Subcutaneous adipose tissue (tissue), 4 donors: ENCODE measurements around the gene NDUFAF8. TPM values are rescaled to one million over a fixed set of nuclear protein-coding genes. Genes with fewer than 3 reads are reported as not detected.

Source experiments
- total RNA-seq, 4 donors: library from RNA; depleted of rRNA; stranded (reverse); fragments of >200 nt; gene quantifications; one replicate each; pipeline ENCODE4 v1.1.0, GENCODE V29; 2016
- TF ChIP-seq, protein P1 (sequence below): fragments of 450-650 bp; IDR thresholded peaks from one replicate; pipeline ENCODE4 v1.5.1; 2016; ENCODE audit warnings: low read depth, mild to moderate bottlenecking, control low read depth, antibody characterized with exemption, moderate library complexity

NDUFAF8 gene
- total RNA-seq, 4 donors from 2014 or later, result 20.4 to 59.5 (median 53.6) TPM

DNA sequence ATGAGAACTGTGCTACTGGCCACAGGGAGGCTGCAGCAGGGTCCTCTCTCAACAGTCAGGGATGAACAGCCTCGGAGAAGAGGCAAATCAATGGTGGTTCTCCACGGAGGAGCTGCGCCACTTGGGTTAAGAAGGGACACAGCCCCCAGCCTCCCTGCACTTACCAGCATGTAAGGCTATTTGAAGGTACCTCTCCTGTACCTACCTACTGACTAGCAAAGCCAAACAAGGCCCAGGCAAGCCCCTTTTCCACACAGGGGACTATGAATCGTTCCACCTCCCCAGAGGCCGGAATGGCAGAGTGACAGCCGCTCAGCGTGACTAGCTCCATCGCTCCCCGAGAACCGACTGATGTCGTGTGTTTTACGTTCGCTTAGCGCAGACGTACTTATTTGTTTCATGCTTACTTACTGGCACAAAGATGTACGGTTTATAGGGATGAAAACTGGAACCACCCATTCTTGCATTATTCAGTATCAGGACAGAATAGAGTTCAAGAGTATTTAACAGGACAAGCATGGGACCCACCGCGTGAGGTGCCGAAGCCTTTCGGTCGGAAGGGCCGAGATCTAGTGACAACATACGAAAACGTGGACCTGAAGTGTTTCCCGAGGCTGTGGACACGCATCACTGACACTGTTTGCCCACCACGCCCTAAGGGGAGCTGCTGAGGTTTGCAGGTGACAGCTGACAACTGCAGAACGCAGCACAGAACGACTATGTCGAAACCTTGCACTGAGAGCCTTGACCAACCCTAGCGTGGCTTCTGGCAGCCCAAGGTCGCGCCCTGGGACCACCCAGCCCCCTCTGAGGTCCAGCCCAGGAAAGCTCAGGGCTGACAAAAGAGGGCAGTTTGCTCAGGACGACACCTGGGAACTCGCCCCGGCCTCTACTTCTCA lies 1.3 kb upstream of the NDUFAF8 start:
- TF ChIP-seq, protein P1, sequence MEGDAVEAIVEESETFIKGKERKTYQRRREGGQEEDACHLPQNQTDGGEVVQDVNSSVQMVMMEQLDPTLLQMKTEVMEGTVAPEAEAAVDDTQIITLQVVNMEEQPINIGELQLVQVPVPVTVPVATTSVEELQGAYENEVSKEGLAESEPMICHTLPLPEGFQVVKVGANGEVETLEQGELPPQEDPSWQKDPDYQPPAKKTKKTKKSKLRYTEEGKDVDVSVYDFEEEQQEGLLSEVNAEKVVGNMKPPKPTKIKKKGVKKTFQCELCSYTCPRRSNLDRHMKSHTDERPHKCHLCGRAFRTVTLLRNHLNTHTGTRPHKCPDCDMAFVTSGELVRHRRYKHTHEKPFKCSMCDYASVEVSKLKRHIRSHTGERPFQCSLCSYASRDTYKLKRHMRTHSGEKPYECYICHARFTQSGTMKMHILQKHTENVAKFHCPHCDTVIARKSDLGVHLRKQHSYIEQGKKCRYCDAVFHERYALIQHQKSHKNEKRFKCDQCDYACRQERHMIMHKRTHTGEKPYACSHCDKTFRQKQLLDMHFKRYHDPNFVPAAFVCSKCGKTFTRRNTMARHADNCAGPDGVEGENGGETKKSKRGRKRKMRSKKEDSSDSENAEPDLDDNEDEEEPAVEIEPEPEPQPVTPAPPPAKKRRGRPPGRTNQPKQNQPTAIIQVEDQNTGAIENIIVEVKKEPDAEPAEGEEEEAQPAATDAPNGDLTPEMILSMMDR, result no peak

DNA sequence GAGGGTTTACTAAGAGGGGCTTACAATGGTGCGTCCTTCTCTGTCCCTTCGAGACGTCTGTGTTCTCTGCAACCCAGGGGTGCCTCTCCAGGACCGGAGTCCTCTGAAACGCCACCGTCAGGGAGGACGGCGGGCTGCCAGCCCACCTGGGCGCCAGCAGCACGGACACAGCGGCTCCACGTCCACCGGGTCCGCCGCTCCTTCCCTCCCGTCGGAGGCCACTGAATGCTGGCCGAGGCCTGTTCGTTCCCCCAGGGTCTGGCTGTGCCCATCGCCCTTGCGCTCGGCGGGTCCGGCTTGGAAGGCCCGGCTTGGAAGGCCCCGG lies 666 bp upstream of the NDUFAF8 start:
- TF ChIP-seq, protein P1, result no peak

DNA sequence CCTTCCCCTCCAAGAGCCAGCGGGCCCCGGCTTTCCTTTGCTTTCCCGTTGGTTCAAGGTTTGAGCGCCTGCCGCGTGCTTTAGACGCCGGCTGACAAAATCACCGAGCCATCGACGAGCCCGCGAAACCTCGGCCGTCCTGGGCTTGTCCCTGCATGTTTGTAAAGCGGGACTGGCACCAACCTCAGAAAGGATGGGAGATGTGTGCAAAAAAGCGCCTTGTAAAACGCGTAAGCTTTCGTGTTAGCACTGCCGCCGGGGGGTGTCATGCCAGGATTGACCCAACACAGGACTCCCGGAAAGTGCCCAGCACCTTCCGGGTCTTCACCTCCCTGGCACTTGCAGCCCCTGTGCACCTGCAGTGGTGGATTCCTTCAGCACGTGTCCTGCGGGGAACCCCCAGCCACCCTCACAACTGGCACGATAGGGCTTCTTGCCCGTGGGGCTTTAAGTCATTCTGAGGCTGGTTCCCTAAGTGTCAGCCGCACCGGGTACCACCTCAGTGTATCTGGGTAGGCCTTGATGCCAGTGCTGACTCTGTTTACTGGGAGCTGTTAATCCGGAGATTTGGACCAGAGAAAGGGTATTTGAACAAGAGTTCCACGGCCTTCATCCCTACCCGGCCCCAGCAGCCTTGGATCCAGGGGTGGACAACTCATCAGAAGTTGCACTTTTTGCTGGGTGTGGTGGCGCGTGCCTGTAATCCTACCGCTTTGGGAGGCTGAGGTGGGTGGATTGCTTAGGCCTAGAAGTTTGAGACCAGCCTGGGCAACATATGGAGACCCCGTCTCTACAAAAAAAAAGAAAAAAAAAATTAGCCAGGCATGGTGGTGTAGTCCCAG lies 817 bp downstream of the NDUFAF8 start:
- TF ChIP-seq, protein P1, result no peak

DNA sequence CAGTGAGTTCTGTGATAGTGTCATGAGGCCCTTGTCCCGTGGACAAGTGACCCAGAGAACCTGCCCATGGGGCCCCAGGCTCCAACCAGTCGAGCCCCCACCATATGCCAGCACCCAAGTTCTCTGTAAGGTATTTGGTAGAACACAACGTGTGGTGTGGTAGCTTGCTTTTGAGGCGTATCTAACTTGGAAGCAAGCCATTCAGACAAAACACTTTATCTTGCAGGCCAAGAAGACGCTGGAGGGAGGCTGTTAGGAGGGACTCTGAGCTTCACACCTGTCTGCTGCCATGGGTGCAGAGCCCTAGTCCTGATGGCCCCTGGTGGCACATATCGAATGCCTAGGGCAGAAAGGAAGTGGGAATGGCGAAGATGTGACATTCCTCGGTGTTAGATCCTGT lies 1.6 kb downstream of the NDUFAF8 start:
- TF ChIP-seq, protein P1, result no peak

DNA sequence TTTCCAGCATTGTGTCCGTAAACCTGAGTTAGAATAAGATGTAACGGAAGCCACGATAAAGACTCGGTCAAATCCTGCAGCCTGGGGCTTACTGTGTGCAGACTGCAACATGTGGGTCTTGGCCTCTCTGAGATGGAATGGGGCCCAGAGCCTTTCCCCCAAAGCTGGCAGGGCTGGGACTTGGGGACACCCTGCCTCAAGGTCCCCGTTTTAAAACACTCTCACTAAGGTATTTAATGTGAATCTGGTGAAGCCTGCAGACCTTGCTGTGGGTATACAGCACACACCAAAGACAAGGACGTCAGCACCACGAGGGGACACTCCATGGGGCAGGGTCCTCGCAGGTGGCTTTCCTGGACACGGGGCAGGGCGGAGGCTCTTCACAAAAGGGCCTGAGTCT lies 2.1 kb downstream of the NDUFAF8 start:
- TF ChIP-seq, protein P1, result no peak

DNA sequence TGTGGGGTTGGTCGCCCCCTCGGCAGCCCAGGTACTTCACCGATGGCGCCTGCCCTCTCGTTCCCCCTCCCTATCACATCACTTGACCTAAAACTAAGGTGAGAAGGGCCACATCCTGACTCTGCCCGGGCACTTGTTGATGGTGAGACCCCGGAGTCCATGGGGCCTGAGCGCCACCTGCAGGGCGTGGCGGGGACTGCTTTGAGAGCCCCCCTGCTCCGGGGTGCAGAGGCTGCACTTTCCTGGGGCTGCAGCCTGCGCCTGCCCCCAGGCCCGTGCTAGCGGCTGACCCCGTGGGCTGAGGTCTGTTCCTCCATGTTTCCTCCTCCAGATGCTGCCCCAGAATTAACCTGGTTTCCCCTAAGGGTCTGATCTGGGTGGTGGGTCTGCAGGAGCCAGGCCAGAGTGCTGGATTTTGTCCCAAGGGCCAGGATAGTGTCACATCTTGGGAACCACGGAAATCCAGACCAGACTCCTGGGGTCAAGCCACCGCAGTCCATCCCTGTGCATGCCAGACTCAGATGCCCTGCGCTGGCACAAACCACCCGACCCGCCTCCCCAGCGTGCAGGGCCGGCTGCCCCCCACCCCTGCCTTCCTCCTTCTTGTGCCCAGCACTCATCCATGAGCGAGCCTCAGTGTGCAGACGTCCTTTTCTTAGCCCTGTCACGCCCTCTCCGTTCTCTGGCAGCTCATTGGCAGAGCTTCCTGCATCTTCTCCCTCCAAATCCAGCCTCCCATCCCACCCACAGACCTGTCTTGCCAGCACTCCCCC lies 2.7 kb downstream of the NDUFAF8 start:
- TF ChIP-seq, protein P1, result no peak
